Gastrocnemius medialis (tissue), 4 donors: ENCODE measurements around the gene PCSK6. TPM values are rescaled to one million over a fixed set of nuclear protein-coding genes. Genes with fewer than 3 reads are reported as not detected.
"Not testable (repeated sequence)": the region's sequence is repeated elsewhere in the genome, so short reads cannot be mapped to it uniquely, and the experiment has no call there.

Source experiments
- ATAC-seq, 2 donors: fragments of 150-250 bp; one replicate each; pipeline ENCODE4 v1.9.1; 2016
- DNase-seq, 2 donors: peaks; one replicate each; pipeline ENCODE4 v3.0.0-alpha.2; 2019
- H3K27ac ChIP-seq, 4 donors: fragments of 200-600 bp; sonication (generic); 1 replicate in 1 of 4; 2 replicates in 3 of 4; pipeline ENCODE4 v1.5.1; 2016 to 2018; ENCODE audit warnings: mild to moderate bottlenecking in 2 of 4, moderate library complexity in 1 of 4
- H3K27me3 ChIP-seq, 3 donors: fragments of 200-600 bp; sonication (generic) in 2 of 3; 1 replicate in 1 of 3; 2 replicates in 2 of 3; pipeline versions ENCODE4 v1.5.1 to v1.6.0; 2016 to 2019; ENCODE audit warnings: mild to moderate bottlenecking in 1 of 3, moderate library complexity in 1 of 3
- H3K36me3 ChIP-seq, 2 donors: fragments of 200-600 bp; sonication (generic) in 1 of 2; one replicate each; pipeline ENCODE4 v1.5.1; 2017 to 2018
- H3K4me1 ChIP-seq, 2 donors: fragments of 200-600 bp; sonication (generic) in 1 of 2; one replicate each; pipeline ENCODE4 v1.5.1; 2016 to 2017; ENCODE audit warnings: mild to moderate bottlenecking in 2 of 2
- H3K4me3 ChIP-seq, 4 donors: fragments of 200-600 bp; sonication (generic) in 3 of 4; 1 replicate in 1 of 4; 2 replicates in 3 of 4; pipeline ENCODE4 v1.5.1; 2016 to 2019; ENCODE audit warnings: mild to moderate bottlenecking in 2 of 4
- H3K9me3 ChIP-seq, 3 donors: fragments of 200-600 bp; sonication (generic) in 2 of 3; 1 replicate in 1 of 3; 2 replicates in 2 of 3; pipeline ENCODE4 v1.5.1; 2016 to 2019
- CTCF ChIP-seq, 5 experiments: fragments of 450-650 bp in 3 of 5; fragments of 200-600 bp in 2 of 5; sonication (generic) in 2 of 5; IDR thresholded peaks in 4 of 5; conservative IDR thresholded peaks in 1 of 5; 1 replicate in 4 of 5; 2 replicates in 1 of 5; pipeline ENCODE4 v1.5.1; 2016 to 2019; ENCODE audit warnings: antibody characterized with exemption in 5 of 5, mild to moderate bottlenecking in 3 of 5, moderate library complexity in 3 of 5
- POLR2A ChIP-seq, 2 donors: fragments of 450-650 bp; IDR thresholded peaks; one replicate each; pipeline ENCODE4 v1.6.1; 2017; ENCODE audit warnings: antibody characterized with exemption in 2 of 2, mild to moderate bottlenecking in 2 of 2, moderate library complexity in 2 of 2
- in situ Hi-C, 4 donors: fragments of 200-750 bp; cut with MboI; loops; one replicate each; pipeline versions ENCODE4 v1.15.0 to v1.8.0; 2017; ENCODE audit warnings: low sequenced_read_pairs in 4 of 4
- intact Hi-C: fragments of 100-400 bp; cut with DNase I; formaldehyde crosslinking; loops from one replicate; pipeline ENCODE4 v1.15.1; 2023; ENCODE audit warnings: low total_unique reads
- total RNA-seq, 4 donors: library from RNA; depleted of rRNA; stranded (reverse); fragments of >200 nt; gene quantifications; one replicate each; pipeline versions ENCODE4 v1.1.0 to v1.2.3, GENCODE V29; 2016

PCSK6 gene
- total RNA-seq, 4 donors from 2014 or later, result 12.8 to 46.0 (median 23.6) TPM

GRCh38 chr15:101359365-101359947, 130.1 kb downstream of the PCSK6 start:
- DNase-seq (no peak), ATAC-seq (peak; percentile 61 to 82)
- Histone ChIP-seq H3K27ac (peak overlapping the region in 1 of 4 donors; percentile 25), H3K4me1 (peaks cover 0 to 5% of the 10 kb centered on the region in 2 donors), H3K36me3 (no peaks in the 10 kb centered on the region), H3K9me3 (no peaks in the 10 kb centered on the region), H3K4me3 (no peak overlapping the region), H3K27me3 (no peaks in the 10 kb centered on the region)
- intact Hi-C loops (no loop called here), in situ Hi-C loops (no loop called here)
- TF ChIP-seq POLR2A (IDR thresholded peaks at IDR 0.05) (no peak), CTCF (IDR thresholded peaks at IDR 0.05 in 4 of 5, conservative IDR thresholded peaks at IDR 0.05 in 1 of 5) (no peak)

GRCh38 chr15:101358895-101359294, 130.6 kb downstream of the PCSK6 start:
- Histone ChIP-seq H3K4me3 (no peak overlapping the region), H3K36me3 (no peaks in the 10 kb centered on the region), H3K4me1 (peaks cover 0 to 5% of the 10 kb centered on the region in 2 donors), H3K27me3 (no peaks in the 10 kb centered on the region), H3K9me3 (no peaks in the 10 kb centered on the region), H3K27ac (no peak overlapping the region)
- in situ Hi-C loops, result no loop called here
- DNase-seq, result no peak
- ATAC-seq, result peak in 1 of 2 donors; percentile 67
- TF ChIP-seq POLR2A (IDR thresholded peaks at IDR 0.05), result no peak
- TF ChIP-seq CTCF (IDR thresholded peaks at IDR 0.05 in 4 of 5, conservative IDR thresholded peaks at IDR 0.05 in 1 of 5), result no peak
- intact Hi-C loops, result no loop called here

GRCh38 chr15:101357885-101358284, 131.6 kb downstream of the PCSK6 start:
- H3K36me3 ChIP-seq, result no peaks in the 10 kb centered on the region
- DNase-seq (no peak), ATAC-seq (no peak)
- H3K9me3 ChIP-seq, result no peaks in the 10 kb centered on the region
- H3K4me1 ChIP-seq, result peaks cover 0 to 5% of the 10 kb centered on the region in 2 donors
- H3K27me3 ChIP-seq, result no peaks in the 10 kb centered on the region
- in situ Hi-C loops, result no loop called here
- H3K27ac ChIP-seq, result no peak overlapping the region
- no peak overlapping the region for H3K4me3 ChIP-seq
- TF ChIP-seq CTCF (IDR thresholded peaks at IDR 0.05 in 4 of 5, conservative IDR thresholded peaks at IDR 0.05 in 1 of 5) (no peak), POLR2A (IDR thresholded peaks at IDR 0.05) (no peak)
- intact Hi-C loops, result no loop called here

GRCh38 chr15:101357333-101357732, 132.2 kb downstream of the PCSK6 start:
- ATAC-seq (no peak), DNase-seq (no peak)
- Histone ChIP-seq H3K9me3 (no peaks in the 10 kb centered on the region), H3K27ac (no peak overlapping the region), H3K27me3 (no peaks in the 10 kb centered on the region), H3K36me3 (no peaks in the 10 kb centered on the region), H3K4me3 (no peak overlapping the region), H3K4me1 (peaks cover 0 to 5% of the 10 kb centered on the region in 2 donors)
- in situ Hi-C loops, result no loop called here
- TF ChIP-seq CTCF (IDR thresholded peaks at IDR 0.05 in 4 of 5, conservative IDR thresholded peaks at IDR 0.05 in 1 of 5), result no peak
- TF ChIP-seq POLR2A (IDR thresholded peaks at IDR 0.05), result no peak
- intact Hi-C loops, result no loop called here

- not testable (repeated sequence) for H3K27ac ChIP-seq, ATAC-seq, H3K4me1 ChIP-seq
These were observed 132.9 kb downstream of the PCSK6 start for GRCh38 chr15:101356512-101357172.

More at GRCh38 chr15:101356512-101357172, 132.9 kb downstream of the PCSK6 start:
- in situ Hi-C loops, intact Hi-C loops, H3K36me3 ChIP-seq, H3K4me3 ChIP-seq, H3K9me3 ChIP-seq, DNase-seq, H3K27me3 ChIP-seq: not testable (repeated sequence)
